SK-N-SH (cell line): ENCODE results near the gene PCSK9. TPM values are rescaled to one million over a fixed set of nuclear protein-coding genes. Genes with fewer than 3 reads are reported as not detected.
"Not testable (repeated sequence)": the region's sequence is repeated elsewhere in the genome, so short reads cannot be mapped to it uniquely, and the experiment has no call there.

Experiments used
- CTCF ChIA-PET: fragments of 300-600, 350-600 bp; formaldehyde crosslinking; extraction: SDS; loops from one replicate; lab custom pipeline; 2021; lab: Yijun Ruan, JAX
- POLR2A ChIA-PET: fragments of 350-600 bp; sonication (Branson Sonifier 250); formaldehyde crosslinking; extraction: SDS; loops from one replicate; lab custom pipeline; 2020; ENCODE audit warnings: antibody characterized with exemption, inconsistent platforms; lab: Yijun Ruan, JAX
- DNase-seq: peaks from one replicate; pipeline ENCODE4 v3.0.0; 2012
- H2AFZ ChIP-seq: fragments of 200-600 bp; sonication (generic); 2 replicates; pipeline ENCODE4 v1.8.1; 2016; ENCODE audit warnings: antibody characterized with exemption, mild to moderate bottlenecking, low read depth
- H3F3A ChIP-seq: fragments of 200-600 bp; sonication (generic); replicated peaks from 2 replicates; pipeline ENCODE3; 2016; ENCODE audit warnings: antibody characterized with exemption, mild to moderate bottlenecking; ENCODE audit not compliant: insufficient read depth
- H3K27ac ChIP-seq, 2 experiments: fragments of 200-500 bp in 1 of 2; fragments of 200-600 bp in 1 of 2; sonication (Bioruptor generic) in 1 of 2; sonication (generic), shearing (Covaris generic) in 1 of 2; 2 replicates each; pipeline versions ENCODE4 v1.5.1 to v1.6.1; 2014 to 2016; ENCODE audit warnings: low read depth in 2 of 2, inconsistent platforms in 1 of 2, low read length in 1 of 2, mild to moderate bottlenecking in 1 of 2, mixed read lengths in 1 of 2
- H3K27me3 ChIP-seq: fragments of 200-600 bp; sonication (generic), shearing (Covaris generic); 2 replicates; pipeline ENCODE4 v1.6.1; 2016; ENCODE audit warnings: mixed run types; ENCODE audit not compliant: insufficient read depth
- H3K36me3 ChIP-seq, 2 experiments: fragments of 200-500 bp in 1 of 2; fragments of 200-600 bp in 1 of 2; sonication (Bioruptor generic) in 1 of 2; sonication (generic) in 1 of 2; replicated peaks in 1 of 2; 2 replicates each; pipeline versions ENCODE3 to v1.5.1; 2014 to 2016; ENCODE audit warnings: low read length in 1 of 2, mild to moderate bottlenecking in 1 of 2; ENCODE audit not compliant: insufficient read depth in 2 of 2, control insufficient read depth in 1 of 2
- H3K4me1 ChIP-seq, 2 experiments: fragments of 200-500 bp in 1 of 2; fragments of 200-600 bp in 1 of 2; sonication (Bioruptor generic) in 1 of 2; sonication (generic), shearing (Covaris generic) in 1 of 2; 2 replicates each; pipeline versions ENCODE4 v1.5.1 to v1.6.1; 2014 to 2016; ENCODE audit warnings: low read depth in 1 of 2, low read length in 1 of 2, mixed run types in 1 of 2; ENCODE audit not compliant: insufficient read depth in 2 of 2, control insufficient read depth in 1 of 2
- H3K4me2 ChIP-seq: fragments of 200-600 bp; sonication (generic), shearing (Covaris generic); 2 replicates; pipeline ENCODE4 v1.6.1; 2017; ENCODE audit warnings: mixed run types
- H3K4me3 ChIP-seq, 2 experiments: fragments of 200-500 bp in 1 of 2; fragments of 200-600 bp in 1 of 2; sonication (Bioruptor generic) in 1 of 2; sonication (generic), shearing (Covaris generic) in 1 of 2; 2 replicates each; pipeline versions ENCODE4 v1.5.1 to v1.8.1; 2014 to 2016; ENCODE audit warnings: low read depth in 2 of 2, inconsistent platforms in 1 of 2, low read length in 1 of 2, mild to moderate bottlenecking in 1 of 2, mixed read lengths in 1 of 2, moderate library complexity in 1 of 2
- H3K79me2 ChIP-seq: fragments of 200-600 bp; sonication (generic); 2 replicates; pipeline ENCODE4 v1.8.1; 2017; ENCODE audit warnings: mild to moderate bottlenecking; ENCODE audit not compliant: insufficient read depth
- H3K9ac ChIP-seq: fragments of 200-600 bp; sonication (generic); 2 replicates; pipeline ENCODE4 v1.6.1; 2017; ENCODE audit warnings: mixed run types
- H3K9me2 ChIP-seq: fragments of 200-600 bp; sonication (generic); 2 replicates; pipeline ENCODE4 v1.6.1; 2017; ENCODE audit warnings: mixed run types
- H3K9me3 ChIP-seq: fragments of 200-600 bp; sonication (generic); 2 replicates; pipeline ENCODE4 v1.6.1; 2017; ENCODE audit warnings: mixed run types, mild to moderate bottlenecking, moderate library complexity
- H4K20me1 ChIP-seq: fragments of 200-600 bp; sonication (generic); 2 replicates; pipeline ENCODE4 v1.6.1; 2017; ENCODE audit warnings: mild to moderate bottlenecking, mixed run types; ENCODE audit not compliant: insufficient read depth
- EP300 ChIP-seq, 2 experiments: IDR thresholded peaks; 2 replicates each; pipeline versions ENCODE4 v1.4.0 to v1.6.1; 2012; ENCODE audit warnings: borderline replicate concordance in 1 of 2, low read depth in 1 of 2, low read length in 1 of 2
- FOXM1 ChIP-seq: IDR thresholded peaks from 2 replicates; pipeline ENCODE4 v1.4.0; 2012; ENCODE audit warnings: low read depth, mild to moderate bottlenecking
- MEF2A ChIP-seq: IDR thresholded peaks from 2 replicates; pipeline ENCODE4 v1.4.0; 2012; ENCODE audit warnings: low read depth, borderline replicate concordance
- MXI1 ChIP-seq: IDR thresholded peaks from 2 replicates; pipeline ENCODE4 v1.6.1; 2012; ENCODE audit warnings: mild to moderate bottlenecking, low read depth, low read length, improper control_type of control experiment
- RFX5 ChIP-seq: IDR thresholded peaks from 2 replicates; pipeline ENCODE4 v1.6.1; 2012; ENCODE audit warnings: mild to moderate bottlenecking, improper control_type of control experiment, low read length
- TEAD4 ChIP-seq: IDR thresholded peaks from 2 replicates; pipeline ENCODE4 v1.4.0; 2012; ENCODE audit warnings: mild to moderate bottlenecking, borderline replicate concordance; ENCODE audit not compliant: insufficient read depth
- WGBS: methylation state at CpG from one replicate; pipeline ENCODE4 v1.1.6; 2017; ENCODE audit warnings: low lambda C conversion rate; 5-methylcytosine and 5-hydroxymethylcytosine counted together
- polyA plus RNA-seq, 3 experiments: library from polyadenylated mRNA; depleted of rRNA; stranded (reverse); fragments of >200 nt; gene quantifications; 2 replicates each; pipeline ENCODE4 v1.2.3, GENCODE V29; 2012
- TF ChIP-seq, protein P1 (sequence below): IDR thresholded peaks from 2 replicates; pipeline ENCODE4; 2012

Gene PCSK9
- polyA plus RNA-seq, 1 of the 3 experiments (the other 2 are of a cell fraction) = 0.02 TPM

DNA sequence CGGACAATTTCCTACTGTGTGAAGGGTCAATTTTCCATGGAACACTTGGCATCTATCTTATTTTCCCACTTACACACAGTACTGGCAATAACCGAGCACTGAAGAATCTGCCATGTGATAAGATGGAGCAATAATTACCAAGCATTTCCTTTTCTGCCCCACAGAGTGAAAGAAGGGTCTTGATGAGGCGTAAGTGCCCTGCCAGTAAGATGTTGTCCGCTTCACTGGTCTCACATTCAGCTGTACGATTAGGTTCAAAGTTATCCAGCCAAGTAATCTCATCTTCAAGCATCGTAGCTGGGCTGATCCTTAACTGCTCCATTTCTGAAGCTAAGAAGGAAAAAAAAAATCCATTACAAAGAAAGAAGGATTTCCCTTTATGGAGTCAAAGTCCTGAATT is 67.8 kb downstream of the PCSK9 start:
- H3K4me2 ChIP-seq = no peak overlapping the region
- ChIA-PET POLR2A (interaction anchor here (0.5 kb wide), 1 partner anchor 1582 kb away, joined by 3 read pairs; no protein-coding TSS in a partner anchor), CTCF (no interaction called here)
- TF ChIP-seq MEF2A (no peak), EP300 (IDR thresholded peaks at IDR 0.05; ENCODE audit: borderline replicate concordance in 1 of 2, low read depth in 1 of 2, low read length in 1 of 2) (no peak), TEAD4 (no peak), RFX5 (no peak), MXI1 (no peak), FOXM1 (no peak)
- TF ChIP-seq, protein P1, sequence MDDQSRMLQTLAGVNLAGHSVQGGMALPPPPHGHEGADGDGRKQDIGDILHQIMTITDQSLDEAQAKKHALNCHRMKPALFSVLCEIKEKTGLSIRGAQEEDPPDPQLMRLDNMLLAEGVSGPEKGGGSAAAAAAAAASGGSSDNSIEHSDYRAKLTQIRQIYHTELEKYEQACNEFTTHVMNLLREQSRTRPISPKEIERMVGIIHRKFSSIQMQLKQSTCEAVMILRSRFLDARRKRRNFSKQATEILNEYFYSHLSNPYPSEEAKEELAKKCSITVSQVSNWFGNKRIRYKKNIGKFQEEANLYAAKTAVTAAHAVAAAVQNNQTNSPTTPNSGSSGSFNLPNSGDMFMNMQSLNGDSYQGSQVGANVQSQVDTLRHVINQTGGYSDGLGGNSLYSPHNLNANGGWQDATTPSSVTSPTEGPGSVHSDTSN = no peak
- H3K9ac ChIP-seq = no peak overlapping the region
- H4K20me1 ChIP-seq = no peaks in the 10 kb centered on the region
- H2AFZ ChIP-seq = no peak overlapping the region
- H3K4me1 ChIP-seq = no peaks in the 10 kb centered on the region
- H3K9me2 ChIP-seq = no peaks in the 10 kb centered on the region
- 81% methylated on average over 6 of the region's 6 CpGs for WGBS
- no peak for DNase-seq
- H3K27me3 ChIP-seq = no peaks in the 10 kb centered on the region
- no peaks in the 10 kb centered on the region for H3K9me3 ChIP-seq
- H3K36me3 ChIP-seq = peaks cover 75 to 90% of the 10 kb centered on the region in 2 experiments
- no peak overlapping the region for H3K4me3 ChIP-seq
- no peak overlapping the region for H3K27ac ChIP-seq
- no peaks in the 10 kb centered on the region for H3K79me2 ChIP-seq
- H3F3A ChIP-seq = no peaks in the 10 kb centered on the region

DNA sequence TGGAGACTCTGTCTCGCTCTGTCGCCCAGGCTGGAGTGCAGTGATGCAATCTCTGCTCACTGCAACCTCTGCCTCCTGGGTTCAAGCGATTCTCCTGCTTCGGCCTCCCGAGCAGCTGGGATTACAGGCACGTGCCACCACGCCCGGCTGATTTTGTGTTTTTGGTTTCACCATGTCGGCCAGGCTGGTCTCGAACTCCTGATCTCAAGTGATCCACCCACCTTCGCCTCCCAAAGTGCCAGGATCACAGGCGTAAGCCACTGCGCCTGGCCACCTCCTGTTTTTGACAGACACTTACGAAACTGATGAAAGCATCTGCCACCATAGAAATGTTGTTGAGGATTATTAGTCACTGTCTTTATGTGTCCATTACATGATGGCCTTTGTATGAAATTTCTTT is 69.7 kb downstream of the PCSK9 start:
- H2AFZ ChIP-seq, H3K4me1 ChIP-seq, H3F3A ChIP-seq, H3K4me2 ChIP-seq, H3K9ac ChIP-seq, H3K4me3 ChIP-seq, H3K79me2 ChIP-seq, H4K20me1 ChIP-seq, H3K9me2 ChIP-seq, DNase-seq, H3K27ac ChIP-seq, H3K9me3 ChIP-seq, H3K27me3 ChIP-seq, POLR2A ChIA-PET: not testable (repeated sequence)
- CTCF ChIA-PET = interaction anchor here (1.9 kb wide), 1 partner anchor 168 kb away, joined by 4 read pairs; no protein-coding TSS in a partner anchor
- WGBS = 97% methylated on average over 14 of the region's 14 CpGs
- peaks cover 71 to 77% of the 10 kb centered on the region in 2 experiments for H3K36me3 ChIP-seq

Other genes with a start within 250 kb of the PCSK9 start
- gene TTC22, start 238.2 kb upstream of the PCSK9 start, polyA plus RNA-seq (2012; rRNA removed) = not detected in 2 replicates
- 4.3 and 7.1 TPM in 2 replicates for gene DHCR24, start 152.4 kb upstream of the PCSK9 start, polyA plus RNA-seq (2012; rRNA removed)
- gene TMEM61, start 58.9 kb upstream of the PCSK9 start, polyA plus RNA-seq (2012; rRNA removed) = not detected in 2 replicates
- gene BSND, start 40.6 kb upstream of the PCSK9 start, polyA plus RNA-seq (2012; rRNA removed) = not detected in 2 replicates
- 8.1 and 8.7 TPM in 2 replicates for gene USP24, start 175.8 kb downstream of the PCSK9 start, polyA plus RNA-seq (2012; rRNA removed)